Prostate gland (tissue), 2 donors: ENCODE measurements around the gene VIPR2. TPM values are rescaled to one million over a fixed set of nuclear protein-coding genes. Genes with fewer than 3 reads are reported as not detected.

Source experiments
- DNase-seq: peaks from one replicate; pipeline ENCODE4 v3.0.0-alpha.2; 2019; ENCODE audit warnings: low spot score
- H3K27ac ChIP-seq, 2 donors: fragments of 200-600 bp; sonication (generic); 2 replicates each; pipeline ENCODE4 v1.5.1; 2017 to 2019
- H3K27me3 ChIP-seq: fragments of 200-600 bp; sonication (generic); replicated peaks from 2 replicates; pipeline ENCODE4 v1.5.1; 2019; ENCODE audit not compliant: insufficient read depth
- H3K36me3 ChIP-seq, 2 donors: fragments of 200-600 bp; sonication (generic); 1 replicate in 1 of 2; 2 replicates in 1 of 2; pipeline versions ENCODE4 v1.5.1 to v1.8.1; 2017 to 2019
- H3K4me1 ChIP-seq: fragments of 200-600 bp; sonication (generic); replicated peaks from 2 replicates; pipeline ENCODE4 v1.5.1; 2019
- H3K4me3 ChIP-seq, 2 donors: fragments of 200-600 bp; sonication (generic); 2 replicates each; pipeline ENCODE4 v1.5.1; 2017 to 2019
- H3K9me3 ChIP-seq: fragments of 200-600 bp; sonication (generic); 2 replicates; pipeline ENCODE4 v1.5.1; 2017
- CTCF ChIP-seq, 4 experiments: fragments of 200-600 bp in 2 of 4; fragments of 450-650 bp in 2 of 4; sonication (generic) in 2 of 4; IDR thresholded peaks; 1 replicate in 3 of 4; 2 replicates in 1 of 4; pipeline ENCODE4 v1.5.1; 2016 to 2019; ENCODE audit warnings: antibody characterized with exemption in 4 of 4, mild to moderate bottlenecking in 2 of 4, moderate library complexity in 2 of 4
- POLR2A ChIP-seq: fragments of 450-650 bp; IDR thresholded peaks from one replicate; pipeline ENCODE4 v1.6.1; 2016; ENCODE audit warnings: antibody characterized with exemption, mild to moderate bottlenecking
- POLR2AphosphoS5 ChIP-seq: sonication (generic); formaldehyde crosslinking; IDR thresholded peaks from one replicate; pipeline ENCODE4 v1.6.1; 2017; ENCODE audit warnings: antibody characterized with exemption
- whole genome bisulfite sequencing: methylation state at CpG from one replicate; pipeline ENCODE4 v1.1.5; 2018; 5-methylcytosine and 5-hydroxymethylcytosine counted together
- intact Hi-C: fragments of 100-400 bp; cut with DNase I; formaldehyde crosslinking; loops from one replicate; pipeline ENCODE4 v1.14.2; 2022
- total RNA-seq, 2 donors: library from RNA; depleted of rRNA; stranded (reverse); fragments of >200 nt; gene quantifications; one replicate each; pipeline ENCODE4 v1.1.0, GENCODE V29; 2016

The VIPR2 gene
- total RNA-seq, 2 donors from 2014 or later = 1.0 to 13.5 TPM

- Histone ChIP-seq H3K27me3 (no peaks in the 10 kb centered on the region), H3K4me1 (no peaks in the 10 kb centered on the region), H3K27ac (no peak overlapping the region), H3K9me3 (no peaks in the 10 kb centered on the region), H3K4me3 (no peak overlapping the region), H3K36me3 (no peaks in the 10 kb centered on the region)
- TF ChIP-seq POLR2A (no peak), POLR2AphosphoS5 (no peak), CTCF (IDR thresholded peaks at IDR 0.05) (no peak)
- intact Hi-C loops = no loop called here
- no peak for DNase-seq
- WGBS = 81% methylated on average over 8 of the region's 8 CpGs
These were observed 102.6 kb downstream of the VIPR2 start for GRCh38 chr7:159042103-159042502.

DNA sequence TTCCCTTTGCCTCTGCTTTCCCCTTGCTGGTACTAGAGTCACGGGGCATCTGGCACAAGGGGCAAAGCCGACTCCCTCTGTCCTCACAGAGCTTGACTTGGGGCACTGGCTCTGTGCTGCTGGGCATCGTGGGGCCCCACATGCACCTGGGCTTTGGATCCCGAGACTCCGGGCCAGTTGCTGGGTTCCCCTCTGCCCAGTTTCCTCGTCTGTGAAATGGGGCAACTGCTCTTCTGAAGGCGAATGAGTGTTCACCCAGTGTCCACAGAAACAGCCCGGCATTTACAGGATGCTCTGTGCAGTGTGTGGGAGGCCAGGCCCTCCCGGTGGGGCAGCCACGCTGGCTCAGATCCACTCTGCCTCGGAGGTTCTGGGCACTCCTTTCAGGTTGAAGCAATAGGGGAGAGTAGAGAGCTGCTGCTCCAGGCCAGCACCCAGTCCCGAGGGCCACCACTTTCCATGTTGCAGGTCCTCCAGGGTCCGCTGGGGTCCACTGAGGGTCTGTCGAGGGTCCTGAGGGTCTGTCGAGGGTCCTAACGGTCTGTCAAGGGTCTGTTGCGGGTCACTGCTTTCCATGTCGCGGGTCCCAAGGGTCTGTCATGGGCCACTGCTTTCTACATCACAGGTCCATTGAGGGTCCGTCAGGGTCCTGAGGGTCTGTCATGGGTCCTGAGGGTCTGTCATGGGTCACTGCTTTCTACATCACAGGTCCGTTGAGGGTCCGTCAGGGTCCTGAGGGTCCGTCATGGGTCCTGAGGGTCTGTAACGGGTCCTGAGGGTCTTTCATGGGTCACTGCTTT is 103.6 kb downstream of the VIPR2 start:
- Histone ChIP-seq H3K36me3 (no peaks in the 10 kb centered on the region), H3K4me3 (no peak overlapping the region), H3K27me3 (no peaks in the 10 kb centered on the region), H3K9me3 (no peaks in the 10 kb centered on the region), H3K4me1 (no peaks in the 10 kb centered on the region), H3K27ac (no peak overlapping the region)
- intact Hi-C loops = no loop called here
- no peak for DNase-seq
- TF ChIP-seq CTCF (IDR thresholded peaks at IDR 0.05) (no peak), POLR2A (no peak), POLR2AphosphoS5 (no peak)
- WGBS = 95% methylated on average over 23 of the region's 24 CpGs

- DNase-seq = no peak
- Histone ChIP-seq H3K9me3 (no peaks in the 10 kb centered on the region), H3K36me3 (no peaks in the 10 kb centered on the region), H3K27ac (no peak overlapping the region), H3K27me3 (no peaks in the 10 kb centered on the region), H3K4me1 (no peaks in the 10 kb centered on the region), H3K4me3 (no peak overlapping the region)
- WGBS = 80% methylated on average over 10 of the region's 10 CpGs
- TF ChIP-seq POLR2AphosphoS5 = no peak
- TF ChIP-seq CTCF (IDR thresholded peaks at IDR 0.05) = no peak
- no peak for TF ChIP-seq POLR2A
- intact Hi-C loops = no loop called here
These were observed 104.5 kb downstream of the VIPR2 start for GRCh38 chr7:159040146-159040545.

- TF ChIP-seq CTCF (IDR thresholded peaks at IDR 0.05) (no peak), POLR2A (no peak), POLR2AphosphoS5 (no peak)
- Histone ChIP-seq H3K4me1 (no peaks in the 10 kb centered on the region), H3K36me3 (no peaks in the 10 kb centered on the region), H3K27me3 (no peaks in the 10 kb centered on the region), H3K9me3 (no peaks in the 10 kb centered on the region), H3K4me3 (no peak overlapping the region), H3K27ac (no peak overlapping the region)
- intact Hi-C loops = no loop called here
- no peak for DNase-seq
- WGBS = 94% methylated on average over 14 of the region's 14 CpGs
These were observed 105.0 kb downstream of the VIPR2 start for GRCh38 chr7:159039716-159040115.

- TF ChIP-seq CTCF (IDR thresholded peaks at IDR 0.05) = no peak
- Histone ChIP-seq H3K36me3 (no peaks in the 10 kb centered on the region), H3K4me1 (no peaks in the 10 kb centered on the region), H3K9me3 (no peaks in the 10 kb centered on the region), H3K27ac (no peak overlapping the region), H3K4me3 (no peak overlapping the region), H3K27me3 (no peaks in the 10 kb centered on the region)
- WGBS = 82% methylated on average over 10 of the region's 10 CpGs
- no peak for DNase-seq
- intact Hi-C loops = no loop called here
These were observed 106.6 kb downstream of the VIPR2 start for GRCh38 chr7:159038066-159038465.
